ENCODE results near the gene USP30.
"Not testable (repeated sequence)": the region's sequence is repeated elsewhere in the genome, so short reads cannot be mapped to it uniquely, and the experiment has no call there.

The USP30 gene

GRCh38 chr12:109052414-109053323 is at the start of gene USP30:
Gene USP30 (plus strand): TSS chr12:109052576. CDS start chr12:109052679, 103 bp downstream.
- in situ Hi-C loops (cut with HindIII; ENCODE audit: low sequenced_read_pairs) = no loop called here

- in situ Hi-C loops (cut with HindIII; ENCODE audit: low sequenced_read_pairs) = no loop called here
Measured at GRCh38 chr12:109004017-109004416, 48.4 kb upstream of the USP30 start.

DNA sequence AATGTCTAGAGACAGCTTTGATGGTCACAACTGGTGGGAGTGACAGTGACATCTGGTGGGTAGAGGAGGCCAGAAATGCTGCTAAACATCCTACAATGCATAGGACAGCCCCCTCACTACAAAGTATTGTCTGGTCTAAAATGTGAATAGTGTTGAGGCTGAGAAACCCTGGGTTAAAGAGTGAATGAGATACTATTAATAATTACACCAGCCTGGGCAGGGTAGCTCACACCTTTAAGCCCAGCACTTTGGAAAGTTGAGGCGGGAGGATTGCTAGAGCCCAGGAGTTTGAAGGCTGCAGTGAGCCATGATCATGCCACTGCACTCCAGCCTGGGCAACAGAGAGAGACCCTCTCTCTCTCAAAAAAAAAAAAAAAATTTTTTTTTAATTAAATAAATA is 42.6 kb upstream of the USP30 start:
- in situ Hi-C loops (cut with HindIII; ENCODE audit: low sequenced_read_pairs) = no loop called here

DNA sequence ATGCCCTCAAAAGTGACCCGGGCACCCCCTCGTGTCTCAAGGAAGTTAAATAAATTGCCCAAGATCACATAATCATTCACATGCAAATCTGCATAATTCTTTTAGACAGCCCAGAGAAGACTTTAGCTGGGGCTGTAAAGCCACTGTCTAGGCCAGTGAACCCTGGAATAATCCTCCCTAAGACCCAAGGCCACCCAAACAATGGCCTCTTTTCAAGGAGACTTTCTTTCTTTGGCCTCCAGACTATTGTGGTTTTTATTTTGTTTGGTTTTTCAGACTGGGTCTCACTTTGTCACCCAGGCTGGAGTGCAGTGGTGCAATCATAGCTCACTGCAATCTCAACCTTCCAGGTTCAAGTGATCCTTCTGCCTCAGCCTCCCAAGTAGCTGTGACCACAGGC is 42.1 kb upstream of the USP30 start:
- in situ Hi-C loops (cut with HindIII; ENCODE audit: low sequenced_read_pairs) = no loop called here

- in situ Hi-C loops (cut with HindIII; ENCODE audit: low sequenced_read_pairs) = loop anchor here (5.0 kb wide), 2 partner anchors 43 to 103 kb away; no protein-coding TSS in a partner anchor
Measured at GRCh38 chr12:109014984-109015765, 37.2 kb upstream of the USP30 start.

- in situ Hi-C loops (cut with HindIII; ENCODE audit: low sequenced_read_pairs) = loop anchor here (5.0 kb wide), 2 partner anchors 44 to 104 kb away; no protein-coding TSS in a partner anchor
Measured at GRCh38 chr12:109016016-109016415, 36.4 kb upstream of the USP30 start.

DNA sequence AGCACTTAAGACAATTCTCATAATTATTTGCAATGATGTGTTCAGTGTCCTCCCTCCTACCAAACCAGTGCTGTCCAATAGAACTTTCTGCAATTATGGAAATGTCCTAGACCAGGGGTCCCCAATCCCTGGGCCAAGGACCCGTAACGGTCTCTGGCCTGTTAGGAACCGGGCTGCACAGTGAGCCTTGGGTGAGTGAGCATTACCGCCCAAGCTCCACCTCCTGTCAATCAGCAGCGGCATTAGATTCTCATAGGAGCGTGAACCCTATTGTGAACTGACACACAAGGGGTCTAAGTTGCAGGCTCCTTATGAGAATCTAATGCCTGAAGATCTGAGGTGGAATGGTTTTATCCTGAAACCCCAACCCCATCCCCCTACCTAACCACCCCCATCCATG is 35.4 kb upstream of the USP30 start:
- in situ Hi-C loops (cut with HindIII; ENCODE audit: low sequenced_read_pairs) = loop anchor here (5.0 kb wide), 2 partner anchors 45 to 105 kb away; no protein-coding TSS in a partner anchor

GRCh38 chr12:109018296-109018695 is 34.1 kb upstream of the USP30 start:
- in situ Hi-C loops (cut with HindIII; ENCODE audit: low sequenced_read_pairs) = loop anchor here (5.0 kb wide), 2 partner anchors 46 to 106 kb away; no protein-coding TSS in a partner anchor

DNA sequence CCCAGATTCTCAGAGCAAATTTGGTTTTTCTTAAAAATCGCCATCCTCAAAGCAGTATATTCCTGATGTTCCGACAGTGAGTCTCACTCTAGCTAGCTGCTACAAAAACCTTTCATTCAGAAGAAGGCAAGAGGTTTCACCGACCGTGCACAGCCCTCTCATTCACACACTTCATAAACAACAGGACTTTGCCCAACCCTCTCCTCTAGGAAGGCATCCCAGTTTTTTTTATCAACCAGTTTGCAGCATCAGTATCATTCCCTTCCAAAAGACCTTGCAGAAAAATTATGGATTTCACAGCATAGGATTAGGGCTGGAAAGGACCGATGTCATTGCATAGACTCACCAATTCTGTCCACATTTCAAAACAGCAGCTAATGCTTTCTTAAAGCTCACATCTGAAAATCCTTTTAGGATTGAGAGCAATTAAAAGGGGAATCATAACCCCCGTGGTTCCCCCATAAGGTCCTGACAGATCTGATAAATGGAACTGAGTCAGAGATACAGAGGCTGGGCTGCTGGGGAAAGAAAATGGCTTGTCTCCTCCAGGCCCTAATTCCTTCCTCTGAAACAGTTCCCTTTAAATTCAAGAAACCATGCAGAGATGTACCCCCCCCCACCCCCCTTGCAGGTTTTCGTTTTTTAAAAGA is 32.1 kb upstream of the USP30 start:
- in situ Hi-C loops (cut with HindIII; ENCODE audit: low sequenced_read_pairs) = no loop called here

GRCh38 chr12:109020796-109021380 is 31.5 kb upstream of the USP30 start, which contains the start of gene SVOP:
Gene SVOP (minus strand): TSS chr12:109021068. CDS start chr12:109020868, 200 bp downstream.
- in situ Hi-C loops (cut with HindIII; ENCODE audit: low sequenced_read_pairs) = no loop called here

- in situ Hi-C loops (cut with HindIII; ENCODE audit: low sequenced_read_pairs) = no loop called here
Measured at GRCh38 chr12:109027767-109028166, 24.6 kb upstream of the USP30 start.

DNA sequence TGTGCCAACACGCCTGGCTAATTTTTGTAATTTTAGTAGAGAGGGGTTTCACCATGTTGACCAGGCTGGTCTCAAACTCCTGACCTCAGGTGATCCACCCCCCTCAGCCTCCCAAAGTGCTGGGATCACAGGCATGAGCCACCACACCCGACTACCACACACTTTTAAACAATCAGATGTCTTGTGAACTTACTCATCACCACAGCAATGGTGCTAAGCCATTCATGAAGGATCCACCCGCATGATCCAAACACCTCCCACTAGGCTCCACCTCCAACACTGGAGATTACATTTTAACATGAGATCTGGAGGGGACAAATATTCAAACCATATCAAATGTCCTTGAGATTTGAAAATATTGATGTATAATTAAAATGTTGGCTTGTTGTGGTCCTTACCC is 23.8 kb upstream of the USP30 start:
- in situ Hi-C loops (cut with HindIII; ENCODE audit: low sequenced_read_pairs) = not testable (repeated sequence)

DNA sequence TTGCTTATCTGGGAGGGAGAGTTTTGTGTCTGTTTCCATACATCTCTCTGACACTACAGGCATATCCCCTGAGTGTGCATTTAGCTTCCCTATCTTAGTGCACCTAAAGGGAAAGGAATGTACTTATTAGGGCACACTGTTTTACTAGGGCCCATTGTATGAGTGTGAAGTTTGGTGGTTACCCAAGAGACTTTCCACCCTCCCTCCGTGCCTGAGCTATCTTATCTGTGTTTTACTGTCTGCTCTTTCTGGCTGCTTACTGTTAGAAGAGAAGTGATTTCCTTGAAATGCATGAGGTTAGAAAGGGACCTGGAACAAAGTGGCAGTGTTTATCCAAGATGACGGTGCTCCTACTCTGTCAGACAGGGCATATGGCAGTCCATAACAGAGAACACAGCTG is 23.0 kb upstream of the USP30 start:
- in situ Hi-C loops (cut with HindIII; ENCODE audit: low sequenced_read_pairs) = no loop called here

DNA sequence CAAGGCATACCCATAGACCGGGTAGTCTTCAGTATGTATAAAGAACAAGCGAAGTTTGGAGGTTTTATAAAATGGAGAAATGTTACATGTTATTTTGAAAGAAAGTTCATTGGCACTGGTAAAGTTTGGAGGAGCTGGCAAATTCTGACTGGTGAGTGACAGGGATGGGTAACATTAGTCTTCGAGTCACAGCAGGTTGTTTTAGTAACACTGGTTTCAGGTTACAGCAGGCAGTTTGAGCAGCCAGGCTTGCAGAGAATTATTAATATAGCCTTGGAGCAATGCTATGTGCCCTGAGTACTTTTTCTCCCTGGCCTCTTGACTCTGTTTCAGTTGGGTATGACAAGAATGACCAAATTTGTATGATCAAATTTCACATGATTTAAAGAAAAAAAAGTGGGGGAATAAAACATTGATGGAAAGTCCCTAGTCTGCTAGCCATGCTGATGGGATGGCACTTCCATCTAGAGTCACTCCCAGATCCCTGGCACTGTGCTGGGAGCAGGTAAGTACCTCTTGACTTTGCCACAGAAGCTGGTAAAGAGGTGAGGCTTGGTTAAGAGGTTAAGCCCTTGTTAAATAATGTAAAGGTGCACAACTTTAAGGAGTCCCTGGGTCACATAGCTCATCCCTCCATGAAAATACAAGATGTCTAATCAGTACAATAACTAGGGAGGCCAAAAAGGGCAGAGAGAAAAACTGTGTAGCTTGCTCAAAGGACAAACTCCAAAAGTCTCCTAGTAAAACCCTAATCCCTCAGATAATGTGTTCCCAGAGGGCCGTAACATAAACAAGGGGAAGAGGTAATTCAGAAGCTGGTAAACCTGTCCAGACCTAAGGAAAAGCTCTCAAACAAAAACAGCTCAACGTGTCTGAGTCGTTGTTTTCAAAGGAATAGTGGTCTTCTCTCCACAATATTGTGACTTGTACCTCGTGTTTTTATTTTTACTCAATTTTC is 18.9 kb upstream of the USP30 start:
- in situ Hi-C loops (cut with HindIII; ENCODE audit: low sequenced_read_pairs) = no loop called here

DNA sequence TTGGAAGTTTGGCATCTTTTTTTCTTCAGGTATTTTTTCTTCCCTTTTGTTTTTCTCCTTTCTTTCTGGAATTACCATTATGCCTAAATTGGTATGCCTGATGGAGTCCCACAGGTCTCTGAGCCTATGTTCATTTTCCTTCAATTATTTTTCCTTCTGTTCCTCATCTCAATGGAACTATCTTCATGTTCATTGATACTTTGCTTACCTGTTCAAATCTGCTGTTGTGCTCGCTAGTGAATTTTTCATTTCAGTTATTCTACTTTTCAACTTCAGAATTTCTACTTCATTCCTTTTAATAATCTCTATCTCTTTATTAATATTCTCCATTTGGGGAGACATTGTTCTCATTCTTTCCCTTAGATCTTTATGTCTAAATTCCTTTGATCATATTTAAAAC is 15.4 kb upstream of the USP30 start:
- in situ Hi-C loops (cut with HindIII; ENCODE audit: low sequenced_read_pairs) = no loop called here

- in situ Hi-C loops (cut with HindIII; ENCODE audit: low sequenced_read_pairs) = no loop called here
Measured at GRCh38 chr12:109044241-109044640, 8.1 kb upstream of the USP30 start.

- in situ Hi-C loops (cut with HindIII; ENCODE audit: low sequenced_read_pairs) = no loop called here
Measured at GRCh38 chr12:109047081-109047805, 5.1 kb upstream of the USP30 start.

GRCh38 chr12:109048706-109049105 is 3.7 kb upstream of the USP30 start:
- in situ Hi-C loops (cut with HindIII; ENCODE audit: low sequenced_read_pairs) = not testable (repeated sequence)

- in situ Hi-C loops (cut with HindIII; ENCODE audit: low sequenced_read_pairs) = not testable (repeated sequence)
Measured at GRCh38 chr12:109049794-109050193, 2.6 kb upstream of the USP30 start.
